ENCODE results near the gene AURKAIP1.
"Not testable (repeated sequence)": the region's sequence is repeated elsewhere in the genome, so short reads cannot be mapped to it uniquely, and the experiment has no call there.

AURKAIP1 gene

DNA sequence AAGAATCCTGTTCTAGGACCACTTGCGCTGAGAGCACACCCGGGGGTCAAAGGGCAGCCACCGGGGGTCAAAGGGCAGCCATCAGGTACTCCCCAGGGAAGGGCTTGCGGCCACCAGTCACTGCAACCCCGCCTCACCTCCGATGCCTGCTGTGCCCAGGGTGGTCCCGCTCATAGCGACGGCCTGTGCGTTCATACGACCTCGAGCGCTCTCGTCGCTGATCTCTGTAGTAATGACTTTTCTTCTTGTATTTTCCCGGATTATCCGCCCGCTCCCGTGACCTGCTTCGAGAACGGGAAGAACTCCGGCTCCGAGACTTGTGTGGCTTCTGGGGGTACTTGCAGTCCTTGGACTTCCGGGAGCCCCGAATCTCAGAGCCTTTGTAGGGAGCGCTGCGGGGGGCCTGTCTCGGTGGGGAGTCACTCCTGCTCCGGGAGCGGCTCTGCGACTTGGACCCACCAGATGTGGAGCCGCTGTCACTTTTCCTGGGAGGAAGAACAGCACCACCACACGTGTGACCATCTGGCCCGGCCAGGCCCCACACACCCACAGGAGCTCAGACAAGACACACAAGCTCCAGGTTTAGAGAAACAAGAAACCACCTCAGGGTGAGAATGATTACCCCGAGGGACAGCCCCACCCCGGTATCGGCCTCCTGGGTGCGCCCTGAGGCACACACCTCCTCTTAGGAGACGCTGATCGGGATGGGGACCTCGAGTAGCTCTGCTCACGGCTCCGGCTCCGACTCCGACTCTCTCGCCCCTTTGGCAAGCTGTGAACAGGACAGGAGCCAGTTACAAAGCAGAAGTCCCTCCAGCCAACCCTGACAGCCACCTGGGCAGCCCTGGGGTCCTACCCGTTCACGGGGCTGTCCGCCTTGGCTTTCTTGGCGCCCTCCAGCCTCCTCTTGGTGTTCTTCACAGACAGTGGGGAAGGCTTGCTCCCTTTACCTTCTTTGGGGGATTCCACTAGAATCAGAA is 12.4 kb upstream of the AURKAIP1 start:
- no peak for DNase-seq (ENCODE audit: low spot score)

DNA sequence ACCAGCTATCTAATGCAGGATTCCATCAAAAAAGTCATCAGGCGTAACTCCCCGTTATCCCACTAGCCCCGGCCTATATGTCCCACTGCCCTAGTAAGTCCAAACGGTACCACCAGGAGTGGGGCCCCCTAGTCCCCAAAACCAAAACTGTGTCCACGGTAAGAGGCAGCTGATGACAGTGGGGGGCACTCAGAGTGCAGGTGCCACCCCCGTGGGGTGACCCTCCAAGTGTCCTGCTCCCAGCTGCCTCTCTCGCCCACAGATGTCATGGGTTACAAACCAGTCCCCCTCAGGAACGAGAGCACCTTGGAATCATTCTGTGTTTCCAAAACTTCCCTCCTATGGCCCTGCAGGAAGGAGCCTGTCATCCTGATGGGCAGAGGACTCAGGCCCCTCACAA is 10.9 kb upstream of the AURKAIP1 start:
- DNase-seq (ENCODE audit: low spot score): no peak

DNA sequence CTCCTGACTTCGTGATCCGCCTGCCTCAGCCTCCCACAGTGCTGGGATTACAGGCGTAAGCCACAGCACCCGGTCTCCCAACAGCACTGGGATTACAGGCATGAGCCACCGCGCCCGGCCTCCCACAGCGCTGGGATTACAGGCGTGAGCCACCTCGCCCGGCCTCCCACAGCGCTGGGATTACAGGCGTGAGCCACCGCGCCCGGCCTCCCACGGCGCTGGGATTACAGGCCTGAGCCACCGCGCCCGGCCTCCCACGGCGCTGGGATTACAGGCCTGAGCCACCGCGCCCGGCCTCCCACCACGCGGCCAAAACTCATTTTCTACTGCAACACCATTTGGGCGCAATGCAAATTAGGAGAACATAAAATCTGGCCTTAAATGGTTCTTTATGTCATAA is 10.3 kb upstream of the AURKAIP1 start:
- not testable (repeated sequence) for DNase-seq (ENCODE audit: low spot score)

DNA sequence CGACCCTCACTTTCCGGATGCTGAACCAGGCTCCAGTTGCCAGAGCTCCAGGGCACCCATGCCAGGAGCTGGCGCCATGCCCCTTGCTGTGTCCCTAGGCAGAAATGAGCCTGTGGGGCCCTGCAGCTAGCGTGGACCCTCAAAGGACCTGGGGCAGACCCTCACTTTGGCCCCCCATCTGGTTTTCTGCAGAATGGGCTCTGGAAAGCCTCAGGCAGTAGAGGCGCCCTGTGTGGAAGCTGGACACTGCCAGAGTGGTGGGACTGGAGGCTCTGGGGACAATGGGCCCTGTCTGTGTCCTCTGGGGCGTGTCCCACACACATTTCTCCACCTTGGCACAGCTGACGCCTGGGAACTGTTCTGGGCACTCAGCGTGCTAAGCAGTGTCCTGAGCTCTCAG is 6.3 kb upstream of the AURKAIP1 start:
- no peak for DNase-seq (ENCODE audit: low spot score)

DNA sequence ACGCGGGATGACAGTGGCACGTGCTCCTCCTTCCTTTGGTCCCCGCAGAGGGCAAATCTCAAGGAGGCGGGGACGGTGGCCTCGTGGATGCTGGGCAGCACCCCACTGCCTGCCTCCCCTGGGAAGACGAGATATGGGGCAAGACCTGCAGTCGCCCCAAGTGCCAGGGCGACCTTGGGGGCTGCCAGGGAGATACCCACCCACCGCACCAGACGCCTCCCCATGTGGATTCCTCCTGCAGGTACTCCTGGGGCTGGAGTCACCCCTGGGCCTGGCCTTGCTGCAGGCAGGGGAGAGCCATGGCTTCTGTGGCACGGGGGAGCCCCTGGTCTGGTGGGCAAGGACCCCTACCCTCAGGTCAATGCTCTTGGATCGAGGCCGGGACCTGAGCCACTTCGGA is 5.9 kb upstream of the AURKAIP1 start:
- DNase-seq (ENCODE audit: low spot score): no peak

DNA sequence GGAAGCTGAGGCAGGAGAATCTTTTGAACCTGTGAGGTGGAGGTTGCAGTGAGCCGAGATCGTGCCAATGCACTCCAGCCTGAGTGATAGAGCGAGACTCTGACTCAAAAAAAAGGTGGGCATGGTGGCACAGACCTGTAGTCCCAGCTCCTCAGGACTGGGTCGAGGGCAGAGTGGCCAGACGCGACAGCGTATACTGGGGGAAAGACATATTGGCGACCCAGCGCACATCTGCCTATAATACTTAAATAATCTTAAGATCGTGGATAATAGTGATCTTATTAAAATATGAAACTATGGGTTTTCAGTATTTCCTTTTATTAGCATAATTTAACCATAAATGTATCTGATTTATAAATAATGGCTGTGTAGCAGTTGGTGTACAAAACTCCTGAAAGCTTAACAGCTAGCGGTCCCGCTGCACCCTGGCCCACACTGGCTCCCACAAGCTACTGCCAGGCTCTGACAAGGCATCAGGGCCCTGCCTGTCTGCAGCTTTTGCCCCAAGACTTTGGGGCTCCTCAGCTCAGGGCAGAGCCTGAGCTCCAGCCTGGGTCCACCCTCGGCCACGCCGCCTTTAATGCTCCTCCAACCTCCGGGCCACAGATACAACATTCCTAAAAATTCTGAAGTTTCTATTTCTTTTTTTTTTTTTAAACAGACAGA is 2.7 kb upstream of the AURKAIP1 start:
- no peak for DNase-seq (ENCODE audit: low spot score)

DNA sequence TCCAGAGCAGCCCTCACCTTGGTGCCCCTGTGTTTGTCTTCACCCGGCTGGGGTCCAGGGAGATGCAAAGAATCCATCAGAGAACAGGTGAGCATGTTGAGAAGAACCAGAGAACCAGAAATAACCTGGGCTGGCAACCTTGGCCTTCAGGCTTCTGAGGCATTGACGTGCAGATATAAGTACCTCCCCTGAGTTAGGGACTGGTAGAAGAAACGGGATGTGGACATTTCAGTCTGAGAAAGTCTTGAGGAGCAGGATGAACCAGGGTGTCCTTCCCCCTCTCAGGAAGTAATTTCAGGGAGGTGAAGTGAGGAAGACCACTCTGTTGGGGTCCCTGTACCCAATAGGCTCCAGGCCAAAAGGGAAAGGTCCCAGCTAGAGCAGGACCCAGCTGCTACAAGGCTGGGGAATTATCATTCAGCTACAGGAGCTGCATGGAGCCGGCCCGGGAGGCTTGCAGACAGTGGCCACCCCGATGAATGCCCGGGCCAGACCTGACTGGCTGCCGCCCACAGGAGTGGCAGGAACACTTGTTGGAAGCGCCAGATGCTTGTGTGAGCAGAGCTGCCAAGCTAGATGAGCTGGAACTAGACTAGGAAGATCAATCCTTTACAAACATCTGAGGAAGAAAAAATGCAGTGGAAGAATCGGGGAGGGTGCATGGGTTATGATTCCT is 1.7 kb upstream of the AURKAIP1 start:
- DNase-seq (ENCODE audit: low spot score): no peak

DNA sequence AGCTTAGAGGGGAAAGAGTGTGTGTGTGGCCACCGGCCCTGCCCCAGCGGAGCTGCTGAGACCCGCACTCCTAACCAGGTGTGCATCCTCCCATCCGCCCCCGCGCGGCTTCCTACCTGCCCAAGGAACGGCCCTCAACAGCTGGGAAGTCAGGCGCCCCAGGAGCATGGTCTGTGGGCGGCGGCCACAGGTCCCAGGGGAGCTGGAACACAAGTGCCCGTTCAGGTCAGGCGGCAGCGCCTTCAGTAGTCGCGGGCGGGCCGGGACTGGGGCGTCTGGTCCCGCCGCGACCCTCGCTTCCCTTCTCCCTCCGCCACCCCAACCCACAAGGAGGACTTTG is 448 bp downstream of the AURKAIP1 start:
- DNase-seq (ENCODE audit: low spot score): no peak

DNA sequence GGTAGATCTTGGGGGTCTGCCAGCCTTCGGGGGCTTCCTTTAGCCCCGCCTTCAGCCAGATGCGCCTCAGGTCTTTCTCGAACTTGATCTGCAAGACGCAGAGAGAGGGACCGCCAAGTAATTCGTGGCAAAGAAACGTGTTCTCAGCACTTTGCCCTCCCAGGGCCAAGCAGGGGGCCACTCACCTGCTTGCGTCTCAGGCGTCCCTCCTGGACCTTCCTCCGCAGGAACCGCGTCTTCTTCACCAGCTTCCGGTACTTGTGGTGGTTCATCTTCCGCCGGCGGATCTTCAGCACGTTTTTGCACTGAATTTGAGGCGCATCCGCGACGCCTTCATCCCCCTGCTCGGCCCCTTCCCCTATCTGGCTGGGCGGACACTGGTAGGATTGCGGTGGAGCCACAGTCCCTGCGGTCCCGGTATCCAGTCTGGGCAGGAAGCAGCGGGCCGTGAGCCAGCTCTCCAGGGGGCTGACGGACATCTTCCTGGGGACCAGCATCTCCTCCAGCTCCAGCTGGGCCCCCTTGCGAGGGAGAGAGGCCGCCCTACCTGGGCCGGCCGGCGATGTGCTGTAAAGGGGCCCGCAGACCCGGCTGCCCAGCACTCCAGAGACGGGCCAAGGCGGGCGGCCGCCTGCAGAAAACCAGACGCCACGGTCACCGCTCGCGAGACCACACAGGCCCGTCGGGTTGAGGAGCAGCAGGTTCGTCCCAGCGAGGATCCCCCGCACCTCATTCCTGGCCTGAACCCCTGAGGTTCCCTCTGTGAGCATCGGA is 1.0 kb downstream of the AURKAIP1 start:
- no peak for DNase-seq (ENCODE audit: low spot score)

DNA sequence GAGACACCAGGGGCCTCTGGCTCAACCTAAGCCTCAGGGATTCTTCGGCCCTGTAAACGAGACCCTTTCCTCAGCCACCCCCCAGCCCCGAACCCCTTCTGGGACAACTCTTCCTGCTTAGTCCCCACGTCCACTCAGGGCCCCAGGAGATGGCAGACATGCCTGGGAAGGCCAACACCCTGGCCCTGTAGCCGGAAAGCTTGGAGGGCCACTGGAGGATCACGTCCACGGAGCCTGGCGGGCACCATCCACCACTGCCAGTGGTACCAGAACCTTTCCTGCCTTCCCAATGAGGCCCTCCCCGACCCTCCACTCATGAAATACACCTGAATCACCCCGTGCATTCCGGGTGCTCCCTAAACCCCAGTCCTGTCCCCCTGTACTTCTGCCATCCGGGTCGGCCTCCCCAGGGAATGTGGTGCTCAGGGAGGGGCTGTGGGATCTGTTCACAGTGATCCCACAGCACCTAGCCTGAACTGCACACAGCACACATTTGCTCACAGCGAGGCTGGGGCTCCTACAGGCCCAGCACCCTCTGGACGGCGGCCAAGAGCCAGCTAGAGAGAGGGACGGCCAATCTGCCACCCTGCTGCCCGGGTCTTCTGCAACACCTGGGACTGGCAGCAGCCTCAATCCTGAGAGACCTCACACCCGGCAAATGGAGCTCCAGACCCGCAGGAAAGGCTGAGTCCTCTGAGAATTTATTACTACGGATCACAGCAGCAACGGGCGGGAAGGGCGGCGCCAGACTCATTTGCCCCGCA is 1.8 kb downstream of the AURKAIP1 start:
- DNase-seq (ENCODE audit: low spot score): no peak

DNA sequence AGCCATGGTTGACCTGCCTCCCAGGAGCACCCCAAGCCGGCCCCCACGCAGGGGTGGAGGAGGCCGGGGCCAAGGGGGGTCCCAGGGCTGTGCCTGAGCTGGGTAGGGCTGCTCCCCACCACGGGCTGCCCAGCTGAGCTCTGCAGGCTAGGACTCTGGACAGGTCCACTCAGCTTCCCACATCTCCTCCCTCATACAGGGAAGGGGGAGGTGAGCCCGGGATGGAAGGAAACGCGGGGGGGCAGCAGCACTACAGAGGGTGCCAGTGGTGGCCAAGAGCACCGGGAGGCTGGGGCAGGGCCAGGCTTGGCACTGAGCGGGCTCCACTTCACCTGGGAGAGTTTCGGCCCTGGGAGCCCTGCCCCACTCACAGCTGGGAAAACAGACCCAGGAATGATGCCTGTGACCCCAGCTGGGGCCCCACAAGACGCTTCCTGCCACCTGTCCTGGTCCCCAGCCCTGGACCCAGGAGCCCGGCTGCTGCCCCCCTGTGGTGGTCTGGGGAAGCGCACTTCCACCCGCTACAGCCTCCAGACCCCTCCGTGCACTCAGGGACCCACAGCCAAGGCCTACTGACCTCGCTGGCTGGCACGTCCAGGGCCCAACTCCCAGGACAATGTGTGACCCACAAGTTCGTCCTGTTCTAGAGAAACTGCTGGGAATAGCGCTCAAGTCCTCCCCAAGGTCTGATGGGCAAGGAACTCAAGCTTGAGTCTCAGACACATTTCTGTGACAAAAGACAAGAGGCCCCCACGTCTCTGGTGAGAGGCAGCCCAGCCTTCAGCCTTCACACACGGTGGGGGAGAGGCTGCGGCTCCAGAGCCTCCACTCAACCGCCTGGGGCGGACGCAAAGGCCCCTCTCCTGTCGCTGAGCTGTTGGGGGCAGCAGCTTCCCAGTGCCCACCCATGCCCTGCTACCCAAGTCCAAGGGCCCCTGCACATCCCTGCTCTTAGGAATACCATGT is 3.0 kb downstream of the AURKAIP1 start:
- DNase-seq (ENCODE audit: low spot score): peak; percentile 50

DNA sequence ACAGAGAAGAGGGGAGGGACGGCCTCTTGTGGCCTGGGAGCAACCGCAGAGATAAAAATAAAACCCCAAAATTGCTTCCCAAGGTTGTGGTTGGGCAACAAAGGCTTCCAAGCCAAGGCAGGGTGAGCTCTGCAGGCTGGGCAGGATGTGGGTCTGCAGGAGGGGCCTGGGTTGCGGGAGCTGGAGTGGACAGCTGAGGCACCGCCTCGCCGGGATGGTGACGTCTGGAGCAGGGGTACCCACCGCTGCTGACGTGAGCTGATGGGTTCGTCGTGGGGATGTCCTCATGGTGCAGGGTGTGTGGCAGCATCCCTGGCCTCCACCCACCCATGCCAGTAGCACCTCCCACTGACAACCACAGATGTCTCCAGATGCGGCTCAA is 3.7 kb downstream of the AURKAIP1 start:
- no peak for DNase-seq (ENCODE audit: low spot score)

DNA sequence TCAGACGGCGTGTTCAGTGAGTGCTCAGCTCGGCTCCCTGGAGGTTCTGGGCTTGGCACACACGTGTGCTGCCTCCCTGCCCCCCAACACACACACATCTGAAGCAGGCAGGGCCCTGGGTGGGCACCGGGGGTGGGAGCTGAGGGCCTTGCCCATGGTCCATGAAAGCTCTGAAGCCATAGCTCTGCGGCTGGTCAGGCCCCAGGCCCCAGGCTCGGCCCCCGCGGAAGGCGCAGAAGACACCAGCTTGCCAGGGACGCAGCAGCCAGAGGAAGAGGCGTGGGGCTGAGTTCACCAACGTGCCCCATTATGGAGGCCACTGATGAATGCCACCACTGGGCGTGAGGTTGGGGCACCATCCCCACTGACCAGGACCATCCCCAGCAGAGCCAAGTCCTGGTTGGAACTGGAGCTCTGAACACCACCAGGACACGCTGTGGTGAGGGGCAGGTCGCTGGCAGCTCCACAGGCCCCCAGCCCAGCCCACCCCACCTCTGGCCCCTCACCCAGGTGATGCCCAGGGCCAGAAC is 4.2 kb downstream of the AURKAIP1 start:
- no peak for DNase-seq (ENCODE audit: low spot score)

DNA sequence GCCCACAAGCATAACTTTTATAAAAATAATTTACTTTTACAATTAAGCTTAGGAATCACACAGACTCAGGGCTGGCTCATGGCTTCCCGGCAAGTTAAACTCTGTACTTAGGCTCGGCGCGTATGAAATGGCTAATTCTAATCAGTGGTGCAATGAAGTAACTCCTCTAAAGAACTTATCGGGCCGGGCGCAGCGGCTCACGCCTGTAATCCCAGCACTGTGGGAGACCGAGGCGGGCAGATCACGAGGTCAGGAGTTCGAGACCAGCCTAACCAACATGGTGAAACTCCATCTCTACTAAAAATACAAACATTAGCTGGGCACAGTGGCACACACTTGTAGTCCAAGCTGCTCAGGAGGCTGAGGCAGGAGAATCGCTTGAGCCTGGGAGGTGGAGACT is 4.9 kb downstream of the AURKAIP1 start:
- DNase-seq (ENCODE audit: low spot score): not testable (repeated sequence)

DNA sequence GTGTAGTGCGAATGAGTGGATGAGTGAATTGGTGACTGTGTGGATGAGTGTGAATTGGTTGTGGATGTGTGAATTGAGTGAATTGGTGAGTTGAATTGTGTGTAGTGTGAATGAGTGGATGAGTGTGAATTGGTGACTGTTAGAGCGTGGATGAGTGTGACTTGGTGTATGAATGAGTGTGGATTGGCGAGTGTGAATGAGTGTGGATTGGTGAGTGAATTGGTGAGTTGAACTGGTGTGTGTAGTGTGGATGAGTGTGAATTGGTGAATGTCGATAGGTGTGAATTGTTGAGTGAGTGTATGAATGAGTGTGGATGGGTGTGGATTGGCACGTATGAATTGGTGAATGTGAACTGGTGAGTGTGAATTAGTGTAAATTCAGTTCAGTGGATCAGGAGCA is 7.7 kb downstream of the AURKAIP1 start:
- no peak for DNase-seq (ENCODE audit: low spot score)

DNA sequence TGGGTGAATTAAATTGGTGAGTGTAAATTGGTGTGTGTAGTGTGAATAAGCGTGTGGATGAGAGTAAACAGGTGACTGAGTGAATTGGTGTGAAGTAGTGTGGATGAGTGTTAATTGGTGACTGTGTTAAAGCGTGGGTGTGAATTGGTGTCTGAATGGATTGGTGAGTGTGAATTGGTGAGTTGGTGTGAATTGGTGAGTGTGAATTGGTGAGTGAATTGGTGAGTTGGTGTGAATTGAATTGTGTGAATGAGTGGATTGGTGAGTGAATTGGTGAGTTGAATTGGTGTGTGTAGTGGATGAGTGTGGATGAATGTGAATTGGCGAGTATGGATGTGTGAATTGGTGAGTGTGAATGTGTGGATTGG is 8.3 kb downstream of the AURKAIP1 start:
- no peak for DNase-seq (ENCODE audit: low spot score)

DNA sequence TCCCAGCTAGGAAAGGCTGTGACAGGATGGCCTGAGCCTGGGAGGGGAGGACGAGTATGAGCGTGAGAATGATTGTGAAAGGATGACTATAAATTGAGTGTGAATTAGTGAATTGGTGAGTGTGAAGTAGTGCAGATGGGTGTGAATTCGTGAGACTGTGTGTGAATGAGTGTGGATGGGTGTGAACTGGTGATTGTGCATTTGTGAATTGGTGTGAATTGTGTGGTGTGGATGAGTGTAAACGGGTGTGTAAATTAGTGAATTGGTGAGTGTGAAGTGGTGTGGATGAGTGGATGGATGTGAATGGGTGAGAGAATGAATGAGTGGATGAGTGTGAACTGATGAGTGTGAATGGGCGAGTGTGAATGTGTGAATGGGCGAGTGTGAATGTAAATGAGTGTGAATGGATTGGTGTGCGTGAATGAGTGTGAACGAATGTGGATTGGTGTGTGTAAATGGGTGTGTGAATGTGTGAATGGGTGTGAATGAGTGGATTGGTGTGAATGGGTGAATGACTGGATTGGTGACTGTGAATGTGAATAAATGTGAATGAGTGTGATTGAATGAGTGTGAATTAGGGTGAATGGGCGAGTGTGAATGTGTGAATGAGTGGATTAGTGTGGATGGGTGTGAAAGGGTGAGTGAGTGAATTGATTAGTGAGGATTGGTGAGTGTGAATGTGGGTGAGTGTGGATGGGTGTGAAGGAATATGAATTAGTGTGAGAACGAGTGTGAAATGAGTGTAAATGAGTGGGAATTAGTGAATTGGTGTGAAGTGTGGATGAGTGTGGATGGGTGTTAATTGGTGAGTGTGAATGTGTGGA is 8.9 kb downstream of the AURKAIP1 start:
- DNase-seq (ENCODE audit: low spot score): no peak

DNA sequence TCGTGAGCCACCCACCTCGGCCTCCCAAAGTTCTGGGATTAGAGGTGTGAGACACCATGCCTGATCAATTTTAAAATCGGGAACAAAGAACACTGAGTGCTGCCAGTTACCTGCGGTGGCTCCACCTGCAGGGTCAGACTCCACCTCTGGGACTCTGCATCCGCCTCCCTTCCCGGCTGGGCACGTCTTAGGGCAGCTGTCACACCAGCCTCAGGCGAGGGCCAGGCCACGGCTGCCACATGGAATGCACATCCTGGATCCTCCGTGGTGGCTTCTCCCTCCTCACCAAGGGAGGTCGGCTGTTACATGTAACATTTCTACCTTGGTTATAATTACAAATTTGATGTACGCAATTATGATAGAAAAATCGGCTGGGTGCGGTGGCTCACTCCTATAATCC is 10.7 kb downstream of the AURKAIP1 start:
- DNase-seq (ENCODE audit: low spot score): no peak

DNA sequence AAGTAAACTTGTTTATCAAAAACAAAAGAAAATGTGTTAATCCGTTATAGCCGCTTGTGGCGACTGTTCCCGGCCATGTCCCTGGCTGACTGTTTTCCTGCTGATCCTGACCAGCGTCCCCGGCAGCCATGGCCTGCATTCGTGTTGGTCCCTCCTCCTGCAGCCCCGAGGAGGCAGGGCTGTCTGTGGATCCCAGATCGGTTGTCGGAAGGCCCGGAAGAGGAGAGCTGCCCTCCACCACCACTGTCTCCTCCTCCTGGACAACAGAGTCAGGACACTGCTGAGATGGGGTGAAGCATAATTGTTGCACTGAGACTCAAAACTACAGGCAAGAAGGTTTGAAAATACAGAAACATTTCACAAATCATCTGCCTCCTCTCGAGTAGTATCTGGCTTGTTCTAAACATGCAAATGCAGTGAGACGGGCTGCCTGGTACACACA is 13.0 kb downstream of the AURKAIP1 start:
- peak; percentile 61 for DNase-seq (ENCODE audit: low spot score)
